ENCODE measurements around the gene DUS3L.
"Not testable (repeated sequence)": the region's sequence is repeated elsewhere in the genome, so short reads cannot be mapped to it uniquely, and the experiment has no call there.

DUS3L gene

GRCh38 chr19:5782945-5783919, 7.7 kb downstream of the DUS3L start:
- Histone ChIP-seq H3K27ac (no peak overlapping the region), H3K4me3 (ENCODE audit: low read depth, low read length) (no peak overlapping the region), H3K36me3 (replicated peaks) (peaks cover 28% of the 10 kb centered on the region), H3K27me3 (replicated peaks) (no peaks in the 10 kb centered on the region)
- no peak for DNase-seq
- in situ Hi-C loops (cut with HindIII; ENCODE audit: low pct_ligation_motif_present, low sequenced_read_pairs) = no loop called here
- no peak for TF ChIP-seq CTCF (IDR thresholded peaks at IDR 0.05; ENCODE audit: low read depth, low read length, missing control alignments)

- no peaks in the 10 kb centered on the region for H3K27me3 ChIP-seq (replicated peaks)
- in situ Hi-C loops (cut with HindIII; ENCODE audit: low pct_ligation_motif_present, low sequenced_read_pairs) = no loop called here
- no peak overlapping the region for H3K27ac ChIP-seq
- no peak overlapping the region for H3K4me3 ChIP-seq (ENCODE audit: low read depth, low read length)
- peaks cover 24% of the 10 kb centered on the region for H3K36me3 ChIP-seq (replicated peaks)
- no peak for DNase-seq
- no peak for TF ChIP-seq CTCF (IDR thresholded peaks at IDR 0.05; ENCODE audit: low read depth, low read length, missing control alignments)
Measured at GRCh38 chr19:5782322-5782721, 8.6 kb downstream of the DUS3L start.

GRCh38 chr19:5780916-5781315, 10.0 kb downstream of the DUS3L start:
- H3K36me3 ChIP-seq (replicated peaks) = peaks cover 13% of the 10 kb centered on the region
- H3K27me3 ChIP-seq (replicated peaks); in situ Hi-C loops (cut with HindIII; ENCODE audit: low pct_ligation_motif_present, low sequenced_read_pairs); H3K27ac ChIP-seq; DNase-seq; H3K4me3 ChIP-seq (ENCODE audit: low read depth, low read length): not testable (repeated sequence)

GRCh38 chr19:5778402-5778801, 12.6 kb downstream of the DUS3L start:
- no peaks in the 10 kb centered on the region for H3K36me3 ChIP-seq (replicated peaks)
- in situ Hi-C loops (cut with HindIII; ENCODE audit: low pct_ligation_motif_present, low sequenced_read_pairs) = no loop called here
- H3K27ac ChIP-seq = no peak overlapping the region
- DNase-seq = no peak
- no peak for TF ChIP-seq CTCF (IDR thresholded peaks at IDR 0.05; ENCODE audit: low read depth, low read length, missing control alignments)
- H3K4me3 ChIP-seq (ENCODE audit: low read depth, low read length) = no peak overlapping the region
- H3K27me3 ChIP-seq (replicated peaks) = no peaks in the 10 kb centered on the region

- DNase-seq = peak; percentile 43
- no peak for TF ChIP-seq CTCF (IDR thresholded peaks at IDR 0.05; ENCODE audit: low read depth, low read length, missing control alignments)
- Histone ChIP-seq H3K36me3 (replicated peaks) (no peaks in the 10 kb centered on the region), H3K4me3 (ENCODE audit: low read depth, low read length) (no peak overlapping the region), H3K27ac (no peak overlapping the region), H3K27me3 (replicated peaks) (no peaks in the 10 kb centered on the region)
- in situ Hi-C loops (cut with HindIII; ENCODE audit: low pct_ligation_motif_present, low sequenced_read_pairs) = no loop called here
Measured at GRCh38 chr19:5775668-5776309, 15.2 kb downstream of the DUS3L start.

GRCh38 chr19:5774921-5775320, 16.0 kb downstream of the DUS3L start:
- H3K36me3 ChIP-seq (replicated peaks) = no peaks in the 10 kb centered on the region
- TF ChIP-seq CTCF (IDR thresholded peaks at IDR 0.05; ENCODE audit: low read depth, low read length, missing control alignments) = no peak
- in situ Hi-C loops (cut with HindIII; ENCODE audit: low pct_ligation_motif_present, low sequenced_read_pairs) = no loop called here

More at GRCh38 chr19:5774921-5775320, 16.0 kb downstream of the DUS3L start:
- Histone ChIP-seq H3K27me3 (replicated peaks) (no peaks in the 10 kb centered on the region), H3K27ac (no peak overlapping the region), H3K4me3 (ENCODE audit: low read depth, low read length) (no peak overlapping the region)
- DNase-seq = no peak

Measured in brain microvascular endothelial cell (primary cell).